K562 (cell line): Measurements from ENCODE around the gene CEBPA. TPM values are rescaled to one million over a fixed set of nuclear protein-coding genes. Genes with fewer than 3 reads are reported as not detected.
A peak's percentile ranks its signal among the peaks of the same experiment; 100 is the strongest.

ENCODE experiments used
- ATAC-seq: fragments of 200-7000 bp; cut with Tn5 transposase; 3 replicates; pipeline ENCODE4 v1.9.1; 2020; ENCODE audit warnings: moderate library complexity
- BruUV-seq: library from RNA; stranded (reverse); fragments of 400-500 nt; replicated peaks from 2 replicates; lab custom pipeline; 2021; lab: Mats Ljungman, UMichigan
- CTCF ChIA-PET: fragments of 300-600 bp; formaldehyde crosslinking; extraction: SDS; loops from one replicate; lab custom pipeline; 2021; ENCODE audit warnings: low intra/inter-chr PET ratio; lab: Yijun Ruan, JAX
- POLR2A ChIA-PET: fragments of 300-600, 350-650 bp; sonication (Branson Sonifier 250); formaldehyde crosslinking; extraction: SDS; loops from one replicate; lab custom pipeline; 2021; ENCODE audit warnings: antibody characterized with exemption, inconsistent platforms; lab: Yijun Ruan, JAX
- DNase-seq, 4 experiments: peaks; one replicate each; pipeline versions ENCODE4 v3.0.0 to v3.0.0-alpha.2; 2011 to 2018; ENCODE audit warnings: low spot score in 3 of 4, mixed read lengths in 3 of 4; ENCODE audit errors: extremely low read depth in 1 of 4
- FAIRE-seq: peaks from 2 replicates; lab custom pipeline; 2011; peaks lifted over from hg19 to GRCh38; lab: Jason Lieb, UNC
- H2AFZ ChIP-seq: 2 replicates; pipeline ENCODE4 v1.6.0; 2011; ENCODE audit warnings: low read depth, low read length, control low read depth, inconsistent platforms
- H3K27ac ChIP-seq: fragments of 200-600 bp; 3 replicates; pipeline ENCODE4 v1.8.0; 2011; ENCODE audit warnings: low read depth, mild to moderate bottlenecking, control low read depth, inconsistent platforms, low read length, moderate library complexity, mixed read lengths; ENCODE audit errors: extremely low read depth
- H3K27me3 ChIP-seq, 2 experiments: fragments of 300-600 bp in 1 of 2; 2 replicates in 1 of 2; 3 replicates in 1 of 2; pipeline versions ENCODE4 v1.6.0 to v1.8.0; 2011; ENCODE audit warnings: inconsistent platforms in 2 of 2, low read length in 2 of 2, mild to moderate bottlenecking in 1 of 2, mixed read lengths in 1 of 2, moderate library complexity in 1 of 2; ENCODE audit not compliant: control insufficient read depth in 2 of 2, insufficient read depth in 2 of 2
- H3K36me3 ChIP-seq: fragments of 300-600 bp; 3 replicates; pipeline ENCODE4 v1.8.0; 2011; ENCODE audit warnings: mild to moderate bottlenecking, low read length, inconsistent platforms; ENCODE audit not compliant: control insufficient read depth, insufficient read depth
- H3K4me1 ChIP-seq, 2 experiments: fragments of 200-600 bp in 1 of 2; replicated peaks in 1 of 2; 2 replicates in 1 of 2; 3 replicates in 1 of 2; pipeline versions ENCODE4 v1.5.1 to v1.8.0; 2011; ENCODE audit warnings: inconsistent platforms in 2 of 2, low read length in 2 of 2, mild to moderate bottlenecking in 1 of 2, mixed read lengths in 1 of 2, moderate library complexity in 1 of 2; ENCODE audit not compliant: control insufficient read depth in 2 of 2, insufficient read depth in 2 of 2
- H3K4me2 ChIP-seq: 2 replicates; pipeline ENCODE4 v1.6.1; 2011; ENCODE audit warnings: low read length, control low read depth, inconsistent platforms, mixed read lengths; ENCODE audit not compliant: insufficient read depth
- H3K4me3 ChIP-seq: fragments of 200-600 bp; sonication (generic), shearing (Covaris generic); 2 replicates; pipeline ENCODE4 v1.5.1; 2016; ENCODE audit warnings: control low read depth, inconsistent platforms
- H3K79me2 ChIP-seq: fragments of 200-600 bp; 3 replicates; pipeline ENCODE4 v1.8.0; 2011; ENCODE audit warnings: low read length, inconsistent platforms; ENCODE audit not compliant: control insufficient read depth, insufficient read depth
- H3K9ac ChIP-seq, 2 experiments: 2 replicates each; pipeline versions ENCODE4 v1.6.0 to v1.6.1; 2011; ENCODE audit warnings: low read depth in 2 of 2, low read length in 2 of 2, control low read depth in 1 of 2, inconsistent platforms in 1 of 2, mild to moderate bottlenecking in 1 of 2, mixed read lengths in 1 of 2; ENCODE audit not compliant: insufficient read depth in 1 of 2
- H3K9me1 ChIP-seq: one replicate; pipeline ENCODE4 v1.6.0; 2011; ENCODE audit warnings: inconsistent platforms, mild to moderate bottlenecking, low read length, moderate library complexity; ENCODE audit not compliant: control insufficient read depth, insufficient read depth
- H3K9me3 ChIP-seq: replicated peaks from 2 replicates; pipeline ENCODE4 v1.5.1; 2011; ENCODE audit warnings: low read depth, low read length, inconsistent platforms; ENCODE audit not compliant: control insufficient read depth, insufficient read depth
- H4K20me1 ChIP-seq: replicated peaks from 2 replicates; pipeline ENCODE4 v1.6.1; 2011; ENCODE audit warnings: low read length, inconsistent platforms, mixed read lengths; ENCODE audit not compliant: control insufficient read depth, insufficient read depth
- ATF7 ChIP-seq: fragments of 450-650 bp; IDR thresholded peaks from 2 replicates; pipeline ENCODE4 v1.7.1; 2014; ENCODE audit warnings: mild to moderate bottlenecking, moderate library complexity
- ETV5 ChIP-seq: sonication (generic); formaldehyde crosslinking; IDR thresholded peaks from 2 replicates; pipeline ENCODE4 v1.4.0; 2020; ENCODE audit warnings: low read depth, mild to moderate bottlenecking, missing genetic modification reagents
- ETV6 ChIP-seq, 3 experiments: fragments of 150-350 bp in 1 of 3; sonication (generic) in 1 of 3; formaldehyde crosslinking in 1 of 3; IDR thresholded peaks; 2 replicates each; pipeline versions ENCODE4 v1.6.1 to v1.8.0; 2014 to 2022; ENCODE audit warnings: borderline replicate concordance in 2 of 3, low read depth in 2 of 3, antibody characterized with exemption in 1 of 3, low read length in 1 of 3, mild to moderate bottlenecking in 1 of 3, missing genetic modification reagents in 1 of 3
- GTF2F1 ChIP-seq: IDR thresholded peaks from 2 replicates; pipeline ENCODE4 v1.6.1; 2011; ENCODE audit warnings: low read depth, low read length, improper control_type of control experiment
- MCM2 ChIP-seq: fragments of 450-650 bp; IDR thresholded peaks from 2 replicates; pipeline ENCODE4 v1.6.1; 2017; ENCODE audit warnings: low read depth, mild to moderate bottlenecking
- PHF21A ChIP-seq: fragments of 450-650 bp; IDR thresholded peaks from 2 replicates; pipeline ENCODE4 v1.6.1; 2017; ENCODE audit warnings: low read depth, borderline replicate concordance
- PML ChIP-seq: IDR thresholded peaks from 2 replicates; pipeline ENCODE4 v1.6.1; 2012; ENCODE audit warnings: low read length, inconsistent platforms
- ZNF75A ChIP-seq: fragments of 450-650 bp; formaldehyde crosslinking; IDR thresholded peaks from 2 replicates; pipeline ENCODE4 v1.4.0; 2020; ENCODE audit warnings: mild to moderate bottlenecking
- WGBS: fragments of 100-300 bp; shearing (Covaris generic); methylation state at CpG from one replicate; pipeline ENCODE4 v1.1.6; 2016; ENCODE audit warnings: low coverage, mixed read lengths; ENCODE audit not compliant: insufficient coverage; ENCODE audit errors: missing lambda C conversion rate; 5-methylcytosine and 5-hydroxymethylcytosine counted together
- in situ Hi-C: fragments of 300-500 bp; cut with MboI; formaldehyde crosslinking; loops from 4 replicates; pipeline ENCODE4 v1.15.0; 2018; ENCODE audit warnings: inconsistent platforms, mixed read lengths
- intact Hi-C: fragments of 100-400 bp; cut with micrococcal nuclease; formaldehyde crosslinking; loops from 2 replicates; pipeline ENCODE4 v1.14.2; 2022
- polyA plus RNA-seq, 8 experiments: library from polyadenylated mRNA; depleted of rRNA in 4 of 8; stranded (reverse) in 5 of 8; unstranded in 3 of 8; fragments of >200 nt; fragmentation: Nextera tagmentation in 2 of 8; fragmentation: Illumina TruSeq in 1 of 8; extraction: Ambion mirVana in 2 of 8; extraction: Trizol in 1 of 8; gene quantifications; 2 replicates each; pipeline versions ENCODE4 v1.2.1 to v1.2.3, GENCODE V29; 2011 to 2014; ENCODE audit warnings: inconsistent platforms in 1 of 8, missing spikeins in 1 of 8
- total RNA-seq, 7 experiments: library from RNA; depleted of rRNA in 6 of 7; stranded (reverse); fragments of >200 nt in 6 of 7; fragmentation: Illumina TruSeq in 2 of 7; extraction: Trizol in 2 of 7; gene quantifications; 2 replicates each; pipeline versions ENCODE4 v1.2.1 to v1.2.3, GENCODE V29; 2011 to 2021; ENCODE audit warnings: low replicate concordance in 1 of 7
- TF ChIP-seq, protein P1 (sequence below): fragments of 250-450 bp; sonication (Bioruptor Pico); IDR thresholded peaks from 2 replicates; pipeline ENCODE4 v1.4.0; 2020; ENCODE audit warnings: mild to moderate bottlenecking, moderate library complexity
- TF ChIP-seq, protein P2 (sequence below): sonication (generic); formaldehyde crosslinking; IDR thresholded peaks from 2 replicates; pipeline ENCODE4 v1.8.1; 2023; ENCODE audit warnings: missing genetic modification reagents, mild to moderate bottlenecking, borderline replicate concordance
- TF ChIP-seq, protein P3 (sequence below): sonication (generic); IDR thresholded peaks from 2 replicates; pipeline ENCODE4 v1.6.1; 2016

Gene CEBPA
- total and polyA plus RNA-seq, 9 of the 15 experiments (the other 6 are each of a cell fraction or from before 2014, with no cell fraction given): 0.03 to 0.59 (median 0.15) TPM; not detected in 2

DNA sequence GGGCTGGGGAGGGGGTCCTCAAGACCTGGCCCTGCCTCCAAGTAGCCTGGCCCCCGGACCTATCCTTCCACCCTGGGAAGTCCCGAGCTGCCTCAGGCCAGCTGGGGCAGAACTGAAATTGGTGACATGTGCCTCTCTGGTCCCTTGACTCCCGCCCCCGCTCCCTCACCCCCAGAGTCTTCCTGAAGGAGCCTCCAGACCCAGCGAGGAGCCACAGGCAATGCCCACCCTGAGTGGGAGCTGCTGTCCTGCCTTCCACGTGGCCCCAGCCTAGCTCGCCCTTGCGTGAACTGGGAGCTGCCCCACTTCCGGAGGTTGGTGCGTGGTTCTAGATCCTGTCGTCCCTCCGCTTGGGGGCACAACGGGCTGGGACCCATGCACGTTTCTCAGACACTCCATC is 34.6 kb downstream of the CEBPA start:
- WGBS: 20% methylated on average over 12 of the region's 14 CpGs
- Histone ChIP-seq H3K4me1 (peaks cover 5 to 29% of the 10 kb centered on the region in 2 experiments; a peak in 4 of 5 replicates), H3K36me3 (no peaks in the 10 kb centered on the region), H2AFZ (no peak overlapping the region), H3K4me3 (no peak overlapping the region), H3K27ac (no peak overlapping the region), H3K9me3 (no peaks in the 10 kb centered on the region), H3K9ac (peak overlapping the region in 1 of 2 experiments; percentile 45; a peak in 1 of 4 replicates), H4K20me1 (0 out of 2 replicates have a peak, but pooled peaks cover 4% of the 10 kb centered on the region), H3K27me3 (peaks cover 2 to 64% of the 10 kb centered on the region in 2 experiments; a peak in 4 of 5 replicates), H3K79me2 (no peaks in the 10 kb centered on the region), H3K9me1 (no peaks in the 10 kb centered on the region), H3K4me2 (no peak overlapping the region)
- BruUV-seq: no TSS peak
- FAIRE-seq: no peak
- ChIA-PET CTCF (no interaction called here), POLR2A (interaction anchor here (1.4 kb wide), 1 partner anchor 10 kb away, joined by 5 read pairs; no protein-coding TSS in a partner anchor)
- ATAC-seq: no peak; the same call in 2 of the 3 replicates
- in situ Hi-C loops (no loop called here), intact Hi-C loops (no loop called here)
- DNase-seq: no peak
- TF ChIP-seq ETV6 (IDR thresholded peaks at IDR 0.05; ENCODE audit: borderline replicate concordance in 1 of 2, low read depth in 2 of 2, low read length in 1 of 2) (no peak), ETV6 (CRISPR knock-in tag; IDR thresholded peaks at IDR 0.05; ENCODE audit: borderline replicate concordance) (no peak), ZNF75A (CRISPR knock-in tag) (no peak), GTF2F1 (no peak), ETV5 (CRISPR knock-in tag) (no peak), ATF7 (no peak), PHF21A (no peak), PML (no peak), MCM2 (no peak)
- TF ChIP-seq, protein P1, sequence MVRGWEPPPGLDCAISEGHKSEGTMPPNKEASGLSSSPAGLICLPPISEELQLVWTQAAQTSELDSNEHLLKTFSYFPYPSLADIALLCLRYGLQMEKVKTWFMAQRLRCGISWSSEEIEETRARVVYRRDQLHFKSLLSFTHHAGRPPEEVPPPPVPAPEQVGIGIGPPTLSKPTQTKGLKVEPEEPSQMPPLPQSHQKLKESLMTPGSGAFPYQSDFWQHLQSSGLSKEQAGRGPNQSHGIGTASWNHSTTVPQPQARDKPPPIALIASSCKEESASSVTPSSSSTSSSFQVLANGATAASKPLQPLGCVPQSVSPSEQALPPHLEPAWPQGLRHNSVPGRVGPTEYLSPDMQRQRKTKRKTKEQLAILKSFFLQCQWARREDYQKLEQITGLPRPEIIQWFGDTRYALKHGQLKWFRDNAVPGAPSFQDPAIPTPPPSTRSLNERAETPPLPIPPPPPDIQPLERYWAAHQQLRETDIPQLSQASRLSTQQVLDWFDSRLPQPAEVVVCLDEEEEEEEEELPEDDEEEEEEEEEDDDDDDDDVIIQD (CRISPR knock-in tag): no peak
- TF ChIP-seq, protein P2, sequence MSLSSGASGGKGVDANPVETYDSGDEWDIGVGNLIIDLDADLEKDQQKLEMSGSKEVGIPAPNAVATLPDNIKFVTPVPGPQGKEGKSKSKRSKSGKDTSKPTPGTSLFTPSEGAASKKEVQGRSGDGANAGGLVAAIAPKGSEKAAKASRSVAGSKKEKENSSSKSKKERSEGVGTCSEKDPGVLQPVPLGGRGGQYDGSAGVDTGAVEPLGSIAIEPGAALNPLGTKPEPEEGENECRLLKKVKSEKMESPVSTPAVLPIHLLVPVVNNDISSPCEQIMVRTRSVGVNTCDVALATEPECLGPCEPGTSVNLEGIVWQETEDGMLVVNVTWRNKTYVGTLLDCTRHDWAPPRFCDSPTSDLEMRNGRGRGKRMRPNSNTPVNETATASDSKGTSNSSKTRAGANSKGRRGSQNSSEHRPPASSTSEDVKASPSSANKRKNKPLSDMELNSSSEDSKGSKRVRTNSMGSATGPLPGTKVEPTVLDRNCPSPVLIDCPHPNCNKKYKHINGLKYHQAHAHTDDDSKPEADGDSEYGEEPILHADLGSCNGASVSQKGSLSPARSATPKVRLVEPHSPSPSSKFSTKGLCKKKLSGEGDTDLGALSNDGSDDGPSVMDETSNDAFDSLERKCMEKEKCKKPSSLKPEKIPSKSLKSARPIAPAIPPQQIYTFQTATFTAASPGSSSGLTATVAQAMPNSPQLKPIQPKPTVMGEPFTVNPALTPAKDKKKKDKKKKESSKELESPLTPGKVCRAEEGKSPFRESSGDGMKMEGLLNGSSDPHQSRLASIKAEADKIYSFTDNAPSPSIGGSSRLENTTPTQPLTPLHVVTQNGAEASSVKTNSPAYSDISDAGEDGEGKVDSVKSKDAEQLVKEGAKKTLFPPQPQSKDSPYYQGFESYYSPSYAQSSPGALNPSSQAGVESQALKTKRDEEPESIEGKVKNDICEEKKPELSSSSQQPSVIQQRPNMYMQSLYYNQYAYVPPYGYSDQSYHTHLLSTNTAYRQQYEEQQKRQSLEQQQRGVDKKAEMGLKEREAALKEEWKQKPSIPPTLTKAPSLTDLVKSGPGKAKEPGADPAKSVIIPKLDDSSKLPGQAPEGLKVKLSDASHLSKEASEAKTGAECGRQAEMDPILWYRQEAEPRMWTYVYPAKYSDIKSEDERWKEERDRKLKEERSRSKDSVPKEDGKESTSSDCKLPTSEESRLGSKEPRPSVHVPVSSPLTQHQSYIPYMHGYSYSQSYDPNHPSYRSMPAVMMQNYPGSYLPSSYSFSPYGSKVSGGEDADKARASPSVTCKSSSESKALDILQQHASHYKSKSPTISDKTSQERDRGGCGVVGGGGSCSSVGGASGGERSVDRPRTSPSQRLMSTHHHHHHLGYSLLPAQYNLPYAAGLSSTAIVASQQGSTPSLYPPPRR (CRISPR knock-in tag): no peak
- TF ChIP-seq, protein P3, sequence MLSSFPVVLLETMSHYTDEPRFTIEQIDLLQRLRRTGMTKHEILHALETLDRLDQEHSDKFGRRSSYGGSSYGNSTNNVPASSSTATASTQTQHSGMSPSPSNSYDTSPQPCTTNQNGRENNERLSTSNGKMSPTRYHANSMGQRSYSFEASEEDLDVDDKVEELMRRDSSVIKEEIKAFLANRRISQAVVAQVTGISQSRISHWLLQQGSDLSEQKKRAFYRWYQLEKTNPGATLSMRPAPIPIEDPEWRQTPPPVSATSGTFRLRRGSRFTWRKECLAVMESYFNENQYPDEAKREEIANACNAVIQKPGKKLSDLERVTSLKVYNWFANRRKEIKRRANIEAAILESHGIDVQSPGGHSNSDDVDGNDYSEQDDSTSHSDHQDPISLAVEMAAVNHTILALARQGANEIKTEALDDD: no peak
